ENCODE data around the gene C3orf20. TPM values are rescaled to one million over a fixed set of nuclear protein-coding genes. Genes with fewer than 3 reads are reported as not detected.

The C3orf20 gene
- not detected for total RNA-seq

DNA sequence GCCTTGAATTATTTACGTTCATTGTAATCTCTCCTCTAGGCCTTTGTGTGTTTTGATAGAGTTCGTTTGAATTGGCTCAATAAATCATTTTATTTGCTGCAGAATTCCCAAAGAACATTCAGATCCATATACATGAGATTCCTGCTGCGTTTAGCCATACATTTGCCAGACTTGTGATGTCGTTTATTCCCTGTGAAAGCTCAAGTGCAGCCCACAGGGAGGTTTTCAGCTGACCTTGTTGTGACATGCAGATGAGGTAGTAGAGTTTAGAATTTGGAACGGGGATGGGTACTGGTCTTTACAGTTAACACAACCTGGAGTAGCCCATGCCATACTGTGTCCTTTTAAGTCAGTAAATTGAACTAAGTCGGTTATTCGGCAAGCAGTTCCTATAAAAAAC lies at the start of gene C3orf20:
Gene C3orf20 (plus strand): TSS at position 301 of the 400 bp plus-strand sequence. CDS start 7,573 bp downstream, outside the sequence.
- Histone ChIP-seq H3K27ac (no peak within 1 kb of the TSS), H3K4me1 (peaks cover 0 to 19% (median 0%) of the 10 kb centered on the region in 3 donors), H3K36me3 (peaks cover 7 to 34% (median 22%) of the 10 kb centered on the region in 3 donors), H3K9me3 (no peaks in the 10 kb centered on the region), H3K27me3 (no peaks in the 10 kb centered on the region), H3K4me3 (no peak within 1 kb of the TSS)
- no peak for TF ChIP-seq POLR2A (IDR thresholded peaks at IDR 0.05)
- TF ChIP-seq, protein P1, sequence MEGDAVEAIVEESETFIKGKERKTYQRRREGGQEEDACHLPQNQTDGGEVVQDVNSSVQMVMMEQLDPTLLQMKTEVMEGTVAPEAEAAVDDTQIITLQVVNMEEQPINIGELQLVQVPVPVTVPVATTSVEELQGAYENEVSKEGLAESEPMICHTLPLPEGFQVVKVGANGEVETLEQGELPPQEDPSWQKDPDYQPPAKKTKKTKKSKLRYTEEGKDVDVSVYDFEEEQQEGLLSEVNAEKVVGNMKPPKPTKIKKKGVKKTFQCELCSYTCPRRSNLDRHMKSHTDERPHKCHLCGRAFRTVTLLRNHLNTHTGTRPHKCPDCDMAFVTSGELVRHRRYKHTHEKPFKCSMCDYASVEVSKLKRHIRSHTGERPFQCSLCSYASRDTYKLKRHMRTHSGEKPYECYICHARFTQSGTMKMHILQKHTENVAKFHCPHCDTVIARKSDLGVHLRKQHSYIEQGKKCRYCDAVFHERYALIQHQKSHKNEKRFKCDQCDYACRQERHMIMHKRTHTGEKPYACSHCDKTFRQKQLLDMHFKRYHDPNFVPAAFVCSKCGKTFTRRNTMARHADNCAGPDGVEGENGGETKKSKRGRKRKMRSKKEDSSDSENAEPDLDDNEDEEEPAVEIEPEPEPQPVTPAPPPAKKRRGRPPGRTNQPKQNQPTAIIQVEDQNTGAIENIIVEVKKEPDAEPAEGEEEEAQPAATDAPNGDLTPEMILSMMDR (IDR thresholded peaks at IDR 0.05), result no peak
- intact Hi-C loops (cut with DNase I), result loop anchor here (5.0 kb wide), 1 partner anchor 242 kb away; no protein-coding TSS in a partner anchor
- no peak for DNase-seq
- 29 to 42% methylated on average over 7 of the region's 7 CpGs for WGBS, 2 donors

DNA sequence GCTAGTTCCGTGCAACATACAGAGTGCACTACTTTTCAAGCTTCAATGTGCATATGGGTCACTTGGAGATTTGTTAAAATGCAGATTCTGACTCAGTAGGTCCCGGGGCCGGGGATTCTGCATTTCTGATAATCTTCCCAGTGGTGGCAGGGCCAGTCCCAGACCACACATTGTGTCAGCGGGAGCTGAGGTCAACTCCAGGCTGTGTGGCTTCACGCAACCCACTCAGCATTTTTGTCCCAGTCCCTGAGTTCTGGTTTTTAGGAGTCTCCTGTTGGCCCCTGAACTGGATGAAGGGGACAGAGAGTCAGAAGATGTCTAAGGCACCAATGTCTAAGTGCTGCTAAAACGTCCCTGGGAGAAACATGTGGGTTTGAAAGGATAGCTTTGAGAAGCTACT lies 49.5 kb upstream of the C3orf20 start:
- TF ChIP-seq POLR2A (IDR thresholded peaks at IDR 0.05), result no peak
- TF ChIP-seq, protein P1 (IDR thresholded peaks at IDR 0.05), result no peak
- Histone ChIP-seq H3K27me3 (peaks cover 0 to 30% (median 0%) of the 10 kb centered on the region in 4 donors), H3K36me3 (no peaks in the 10 kb centered on the region), H3K27ac (no peak overlapping the region), H3K9me3 (peaks cover 0 to 4% (median 0%) of the 10 kb centered on the region in 3 donors), H3K4me1 (no peaks in the 10 kb centered on the region), H3K4me3 (no peak overlapping the region)
- whole genome bisulfite sequencing, 2 donors, result 57 to 67% methylated on average over 3 of the region's 6 CpGs
- intact Hi-C loops (cut with DNase I), result no loop called here
- no peak for DNase-seq

DNA sequence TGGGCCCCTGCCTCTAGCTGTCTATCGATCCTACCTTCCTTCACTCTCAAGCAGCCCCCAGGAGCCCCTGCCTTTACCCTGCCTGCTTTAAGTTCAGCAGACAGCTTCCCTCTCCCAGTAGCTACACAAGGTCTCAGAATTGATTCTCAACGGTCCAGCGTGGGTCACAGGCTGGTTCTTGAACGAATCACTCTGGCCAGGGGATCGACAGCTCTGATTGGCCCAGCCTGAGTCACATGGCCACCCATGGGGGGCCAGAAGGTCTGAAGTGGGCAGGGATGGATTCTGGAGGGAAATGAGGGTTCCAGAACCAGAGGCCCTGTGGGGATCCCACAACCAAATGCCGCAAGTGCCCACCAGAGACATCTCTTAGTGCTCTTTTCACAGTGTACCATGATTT lies 47.1 kb upstream of the C3orf20 start:
- H3K27ac ChIP-seq, result no peak overlapping the region
- H3K9me3 ChIP-seq, result peaks cover 0 to 4% (median 0%) of the 10 kb centered on the region in 3 donors
- H3K4me1 ChIP-seq, result no peaks in the 10 kb centered on the region
- peaks cover 0 to 24% (median 0%) of the 10 kb centered on the region in 4 donors for H3K27me3 ChIP-seq
- DNase-seq, result no peak
- TF ChIP-seq, protein P1 (IDR thresholded peaks at IDR 0.05), result no peak
- TF ChIP-seq POLR2A (IDR thresholded peaks at IDR 0.05), result no peak
- H3K36me3 ChIP-seq, result no peaks in the 10 kb centered on the region
- intact Hi-C loops (cut with DNase I), result no loop called here
- WGBS, 2 donors, result 76 to 82% methylated on average over 4 to 6 of the region's 6 CpGs
- no peak overlapping the region for H3K4me3 ChIP-seq

DNA sequence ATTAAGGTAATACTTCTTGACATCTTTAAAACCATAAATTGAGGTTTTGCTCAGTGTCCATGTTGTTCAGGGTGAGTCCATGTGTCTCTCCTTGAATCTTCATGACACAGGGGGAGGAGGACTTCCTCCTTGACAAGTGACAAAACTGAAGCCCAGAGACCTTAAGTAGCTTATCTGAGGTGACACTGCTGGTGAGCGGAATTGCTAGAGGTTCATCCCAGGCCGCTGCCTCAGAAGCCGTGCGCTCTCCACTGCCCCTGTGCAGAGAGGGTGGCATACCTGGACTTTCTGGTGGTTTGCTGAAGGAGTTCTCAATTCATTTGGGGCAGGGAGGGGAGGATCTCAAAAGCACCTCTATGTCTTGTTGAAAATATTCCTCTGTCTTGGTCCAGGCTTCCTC lies 46.5 kb upstream of the C3orf20 start:
- TF ChIP-seq POLR2A (IDR thresholded peaks at IDR 0.05), result no peak
- TF ChIP-seq, protein P1 (IDR thresholded peaks at IDR 0.05), result no peak
- Histone ChIP-seq H3K4me1 (no peaks in the 10 kb centered on the region), H3K27me3 (peaks cover 0 to 24% (median 0%) of the 10 kb centered on the region in 4 donors), H3K4me3 (no peak overlapping the region), H3K27ac (no peak overlapping the region), H3K9me3 (peaks cover 0 to 4% (median 0%) of the 10 kb centered on the region in 3 donors), H3K36me3 (no peaks in the 10 kb centered on the region)
- 67 to 85% methylated on average over 3 to 4 of the region's 4 CpGs for WGBS, 2 donors
- no peak for DNase-seq
- intact Hi-C loops (cut with DNase I), result no loop called here

DNA sequence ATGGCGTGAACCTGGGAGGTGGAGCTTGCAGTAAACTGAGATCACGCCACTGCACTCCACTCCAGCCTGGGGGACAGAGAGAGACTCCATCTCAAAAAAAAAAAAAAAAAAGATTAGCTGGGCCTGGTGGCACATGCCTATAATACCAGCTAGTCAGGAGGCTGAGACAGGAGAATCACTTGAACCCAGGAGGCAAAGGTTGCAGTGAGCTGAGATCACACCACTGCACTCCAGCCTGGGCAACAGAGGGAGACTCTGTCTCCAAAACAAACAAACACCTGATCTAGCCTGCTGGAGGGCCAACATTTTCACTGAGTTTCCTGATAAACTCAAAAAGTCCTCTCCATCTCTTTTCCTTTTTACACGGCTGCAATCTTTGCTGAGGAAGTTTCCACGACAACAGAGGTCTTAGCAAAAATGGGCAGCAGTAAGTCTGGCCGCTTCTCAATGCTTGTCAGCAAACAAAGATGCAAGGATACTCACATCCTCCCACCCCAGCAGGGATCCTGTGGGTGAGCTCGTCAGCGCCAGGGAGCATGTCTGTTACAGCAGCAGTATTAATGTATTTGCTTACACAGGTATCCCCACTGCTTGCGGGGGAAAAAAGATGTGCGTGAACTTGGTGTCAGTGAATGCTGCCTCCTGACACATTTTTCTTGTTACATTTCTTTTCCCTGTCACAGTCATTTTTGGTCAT lies 44.4 kb upstream of the C3orf20 start:
- H3K36me3 ChIP-seq, result no peaks in the 10 kb centered on the region
- TF ChIP-seq, protein P1 (IDR thresholded peaks at IDR 0.05), result no peak
- TF ChIP-seq POLR2A (IDR thresholded peaks at IDR 0.05), result no peak
- H3K4me3 ChIP-seq, result no peak overlapping the region
- H3K9me3 ChIP-seq, result peaks cover 0 to 4% (median 0%) of the 10 kb centered on the region in 3 donors
- no peaks in the 10 kb centered on the region for H3K4me1 ChIP-seq
- no peak for DNase-seq
- intact Hi-C loops (cut with DNase I), result no loop called here
- peaks cover 0 to 41% (median 0%) of the 10 kb centered on the region in 4 donors for H3K27me3 ChIP-seq
- H3K27ac ChIP-seq, result no peak overlapping the region
- 82 to 84% methylated on average over 9 of the region's 9 CpGs for WGBS, 2 donors

Measured in esophagus squamous epithelium (tissue), 5 donors.